GM12878 (cell line): ENCODE measurements around the gene TIMP3. TPM values are rescaled to one million over a fixed set of nuclear protein-coding genes. Genes with fewer than 3 reads are reported as not detected.

ENCODE experiments used
- ATAC-seq: fragments of 200-7000 bp; cut with Tn5 transposase; 3 replicates; pipeline ENCODE4 v1.9.1; 2020; ENCODE audit warnings: mild to moderate bottlenecking, moderate library complexity
- BruUV-seq: library from RNA; stranded (reverse); fragments of 400-500 nt; replicated peaks from 2 replicates; lab custom pipeline; 2021; lab: Mats Ljungman, UMichigan
- CTCF ChIA-PET: fragments of 300-600 bp; sonication (Branson Sonifier 250); formaldehyde crosslinking; extraction: SDS; loops from one replicate; lab custom pipeline; 2021; ENCODE audit warnings: inconsistent platforms; lab: Yijun Ruan, JAX
- POLR2A ChIA-PET: fragments of 350-600 bp; formaldehyde crosslinking; extraction: SDS; loops from one replicate; lab custom pipeline; 2021; ENCODE audit warnings: inconsistent platforms; lab: Charles Lee
- RAD21 ChIA-PET: fragments of 300-600 bp; sonication (Branson Sonifier 250); formaldehyde crosslinking; loops from one replicate; lab custom pipeline; 2023; ENCODE audit warnings: antibody characterized with exemption; ENCODE audit not compliant: unreplicated experiment; lab: Charles Lee
- SMC1A ChIA-PET: fragments of 300-600 bp; sonication (Branson Sonifier 250); formaldehyde crosslinking; loops from one replicate; lab custom pipeline; 2023; ENCODE audit not compliant: unreplicated experiment, uncharacterized antibody; lab: Charles Lee
- DNase-seq: peaks from one replicate; pipeline ENCODE4 v3.0.0-alpha.2; 2011; ENCODE audit warnings: low read depth, low spot score
- FAIRE-seq: peaks from 3 replicates; lab custom pipeline; 2011; peaks lifted over from hg19 to GRCh38; lab: Jason Lieb, UNC
- H2AFZ ChIP-seq: 2 replicates; pipeline ENCODE4 v1.6.0; 2011; ENCODE audit warnings: low read depth, low read length, control low read depth; ENCODE audit not compliant: control insufficient read depth
- H3K27ac ChIP-seq: 2 replicates; pipeline ENCODE4 v1.5.1; 2011; ENCODE audit warnings: control low read depth; ENCODE audit not compliant: control insufficient read depth, insufficient read depth
- H3K27me3 ChIP-seq, 2 experiments: replicated peaks in 1 of 2; 2 replicates each; pipeline versions ENCODE4 v1.6.0 to v1.6.1; 2011; ENCODE audit warnings: low read length in 1 of 2; ENCODE audit not compliant: control insufficient read depth in 2 of 2, insufficient read depth in 2 of 2
- H3K36me3 ChIP-seq, 2 experiments: 2 replicates each; pipeline ENCODE4 v1.5.1; 2011; ENCODE audit warnings: low read length in 1 of 2; ENCODE audit not compliant: control insufficient read depth in 2 of 2, insufficient read depth in 2 of 2
- H3K4me1 ChIP-seq: 2 replicates; pipeline ENCODE4 v1.6.1; 2011; ENCODE audit warnings: mild to moderate bottlenecking, low read length, moderate library complexity, mixed read lengths; ENCODE audit not compliant: control insufficient read depth, insufficient read depth
- H3K4me2 ChIP-seq: 2 replicates; pipeline ENCODE4 v1.6.0; 2011; ENCODE audit warnings: control low read depth; ENCODE audit not compliant: control insufficient read depth, insufficient read depth
- H3K4me3 ChIP-seq: fragments of 200-600 bp; sonication (generic); 2 replicates; pipeline ENCODE4 v1.5.1; 2016
- H3K79me2 ChIP-seq: 2 replicates; pipeline ENCODE4 v1.6.0; 2011; ENCODE audit warnings: low read length; ENCODE audit not compliant: control insufficient read depth, insufficient read depth
- H3K9ac ChIP-seq: 2 replicates; pipeline ENCODE4 v1.8.0; 2011; ENCODE audit warnings: low read length, control low read depth, mixed read lengths; ENCODE audit not compliant: control insufficient read depth, insufficient read depth
- H3K9me3 ChIP-seq: replicated peaks from 3 replicates; pipeline ENCODE4 v1.5.1; 2011; ENCODE audit warnings: mild to moderate bottlenecking, low read length; ENCODE audit not compliant: control insufficient read depth, insufficient read depth
- H4K20me1 ChIP-seq: 2 replicates; pipeline ENCODE4 v1.6.0; 2011; ENCODE audit not compliant: control insufficient read depth, insufficient read depth
- JUNB ChIP-seq: IDR thresholded peaks from 2 replicates; pipeline ENCODE4 v1.6.1; 2016; ENCODE audit warnings: antibody characterized with exemption, mild to moderate bottlenecking
- MEF2B ChIP-seq: fragments of 450-650 bp; IDR thresholded peaks from 2 replicates; pipeline ENCODE4 v1.6.1; 2018; ENCODE audit warnings: mild to moderate bottlenecking, moderate library complexity; ENCODE audit not compliant: partially characterized antibody, poor library complexity, severe bottlenecking
- PML ChIP-seq: IDR thresholded peaks from 2 replicates; pipeline ENCODE4 v1.6.1; 2012; ENCODE audit warnings: low read length, inconsistent platforms
- TAF1 ChIP-seq: IDR thresholded peaks from 2 replicates; pipeline ENCODE4 v1.6.1; 2011; ENCODE audit warnings: mild to moderate bottlenecking, low read depth, low read length, borderline replicate concordance
- ZZZ3 ChIP-seq: IDR thresholded peaks from 2 replicates; pipeline ENCODE4 v1.6.1; 2011; ENCODE audit warnings: low read depth; ENCODE audit not compliant: control insufficient read depth, insufficient read length
- WGBS: methylation state at CpG from one replicate; pipeline ENCODE4 v1.1.6; 2016; ENCODE audit warnings: low lambda C conversion rate; ENCODE audit not compliant: insufficient replicate concordance, insufficient coverage; ENCODE audit errors: missing lambda C conversion rate; 5-methylcytosine and 5-hydroxymethylcytosine counted together
- in situ Hi-C: fragments of 300-500 bp; cut with MboI; formaldehyde crosslinking; loops from 9 replicates; pipeline ENCODE4 v1.14.3; 2018; ENCODE audit warnings: mixed read lengths
- intact Hi-C: fragments of 100-400 bp; cut with micrococcal nuclease; formaldehyde crosslinking; loops from one replicate; pipeline ENCODE4 v1.14.2; 2022; ENCODE audit not compliant: unreplicated experiment
- polyA plus RNA-seq, 11 experiments: library from polyadenylated mRNA; depleted of rRNA in 4 of 11; unstranded in 6 of 11; stranded (reverse) in 5 of 11; fragments of >200 nt; fragmentation: Nextera tagmentation in 4 of 11; fragmentation: Illumina TruSeq in 1 of 11; extraction: Ambion mirVana in 4 of 11; extraction: Trizol in 1 of 11; gene quantifications; 1 replicate in 1 of 11; 2 replicates in 10 of 11; pipeline versions ENCODE4 v1.2.1 to v1.2.3, GENCODE V29; 2011 to 2016; ENCODE audit warnings: inconsistent platforms in 2 of 11, missing spikeins in 2 of 11, low read depth in 1 of 11
- total RNA-seq, 4 experiments: library from RNA; depleted of rRNA in 3 of 4; stranded (reverse); fragments of >200 nt in 3 of 4; fragmentation: Illumina TruSeq in 1 of 4; extraction: Trizol in 1 of 4; gene quantifications; 2 replicates each; pipeline versions ENCODE4 v1.2.1 to v1.2.3, GENCODE V29; 2013 to 2021
- TF ChIP-seq, protein P1 (sequence below): fragments of 450-650 bp; IDR thresholded peaks from 2 replicates; pipeline ENCODE4 v1.6.1; 2017; ENCODE audit warnings: low read depth, mild to moderate bottlenecking, moderate library complexity

Gene TIMP3
- total and polyA plus RNA-seq, 10 of the 15 experiments (the other 5 are each of a cell fraction or from before 2014, with no cell fraction given): 0.01 to 0.74 (median 0.27) TPM; not detected in 5

DNA sequence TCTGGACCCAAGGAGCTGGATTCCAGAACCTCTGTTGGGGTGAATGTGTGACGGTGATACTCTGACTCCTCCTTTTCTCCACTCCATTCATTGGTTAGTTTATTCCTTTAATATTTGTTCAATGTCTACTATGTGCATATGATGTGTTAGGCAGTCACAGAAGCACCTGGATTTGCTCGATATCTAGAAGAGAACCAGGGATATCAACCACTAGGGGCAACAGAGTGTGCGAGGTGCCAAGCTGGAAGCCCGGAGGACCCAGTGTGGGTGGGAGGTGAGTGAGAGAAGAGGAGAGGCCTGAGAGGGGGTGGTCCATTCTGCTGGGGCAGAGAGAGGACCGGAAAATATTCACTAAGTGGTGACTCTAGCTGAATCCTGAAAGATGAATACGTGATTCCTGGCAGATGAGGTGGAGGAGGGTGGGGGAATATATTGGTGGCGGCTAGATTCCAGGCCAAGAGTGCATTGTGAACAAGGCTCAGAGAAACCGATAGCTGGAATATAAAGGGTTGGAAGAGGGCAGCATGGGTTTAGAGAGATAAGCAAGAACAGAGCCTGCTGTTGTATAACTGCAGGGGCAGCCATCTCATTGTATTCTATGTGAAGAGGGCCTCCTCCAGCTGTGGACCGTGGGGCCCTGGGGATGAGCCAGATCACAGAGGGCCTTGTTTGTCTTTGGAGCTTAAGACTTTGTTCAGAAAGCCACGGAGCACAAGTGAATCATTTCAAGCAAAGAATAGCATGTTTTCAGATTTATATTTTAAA, 6.9 kb upstream of the TIMP3 start:
- BruUV-seq: no TSS peak
- Histone ChIP-seq H3K9me3 (no peaks in the 10 kb centered on the region), H3K27ac (no peak overlapping the region), H3K36me3 (no peaks in the 10 kb centered on the region), H4K20me1 (no peaks in the 10 kb centered on the region), H2AFZ (no peak overlapping the region), H3K4me1 (no peaks in the 10 kb centered on the region), H3K79me2 (no peaks in the 10 kb centered on the region), H3K9ac (no peak overlapping the region), H3K27me3 (no peaks in the 10 kb centered on the region; a peak in 2 of 4 replicates), H3K4me2 (no peak overlapping the region), H3K4me3 (no peak overlapping the region)
- ATAC-seq: no peak
- WGBS: 13% methylated on average over 10 of the region's 10 CpGs
- CTCF ChIA-PET: interaction anchor here (0.7 to 7.8 kb wide), 3 partner anchors 22 to 265 kb away, joined by 3 to 108 read pairs (median 4); no protein-coding TSS in a partner anchor
- SMC1A ChIA-PET: interaction anchor here (5.1 kb wide), 1 partner anchor 135 kb away, joined by 28 read pairs; no protein-coding TSS in a partner anchor
- no peak for FAIRE-seq
- intact Hi-C loops (no loop called here), in situ Hi-C loops (loop anchor here (5.0 kb wide), 4 partner anchors 48 to 267 kb away; no protein-coding TSS in a partner anchor)
- POLR2A ChIA-PET: no interaction called here
- RAD21 ChIA-PET: interaction anchor here (2.6 kb wide), 1 partner anchor 134 kb away, joined by 28 read pairs; no protein-coding TSS in a partner anchor
- TF ChIP-seq JUNB (no peak), ZZZ3 (no peak), TAF1 (no peak), MEF2B (no peak), PML (no peak)
- TF ChIP-seq, protein P1, sequence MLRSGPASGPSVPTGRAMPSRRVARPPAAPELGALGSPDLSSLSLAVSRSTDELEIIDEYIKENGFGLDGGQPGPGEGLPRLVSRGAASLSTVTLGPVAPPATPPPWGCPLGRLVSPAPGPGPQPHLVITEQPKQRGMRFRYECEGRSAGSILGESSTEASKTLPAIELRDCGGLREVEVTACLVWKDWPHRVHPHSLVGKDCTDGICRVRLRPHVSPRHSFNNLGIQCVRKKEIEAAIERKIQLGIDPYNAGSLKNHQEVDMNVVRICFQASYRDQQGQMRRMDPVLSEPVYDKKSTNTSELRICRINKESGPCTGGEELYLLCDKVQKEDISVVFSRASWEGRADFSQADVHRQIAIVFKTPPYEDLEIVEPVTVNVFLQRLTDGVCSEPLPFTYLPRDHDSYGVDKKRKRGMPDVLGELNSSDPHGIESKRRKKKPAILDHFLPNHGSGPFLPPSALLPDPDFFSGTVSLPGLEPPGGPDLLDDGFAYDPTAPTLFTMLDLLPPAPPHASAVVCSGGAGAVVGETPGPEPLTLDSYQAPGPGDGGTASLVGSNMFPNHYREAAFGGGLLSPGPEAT: no peak
- DNase-seq: no peak
